ENCODE results near the gene KCTD7. TPM values are rescaled to one million over a fixed set of nuclear protein-coding genes. Genes with fewer than 3 reads are reported as not detected.
"Not testable (repeated sequence)": the region's sequence is repeated elsewhere in the genome, so short reads cannot be mapped to it uniquely, and the experiment has no call there.

Gene KCTD7
- polyA plus RNA-seq, 1 donor from 2014 or later: 79.4 TPM

DNA sequence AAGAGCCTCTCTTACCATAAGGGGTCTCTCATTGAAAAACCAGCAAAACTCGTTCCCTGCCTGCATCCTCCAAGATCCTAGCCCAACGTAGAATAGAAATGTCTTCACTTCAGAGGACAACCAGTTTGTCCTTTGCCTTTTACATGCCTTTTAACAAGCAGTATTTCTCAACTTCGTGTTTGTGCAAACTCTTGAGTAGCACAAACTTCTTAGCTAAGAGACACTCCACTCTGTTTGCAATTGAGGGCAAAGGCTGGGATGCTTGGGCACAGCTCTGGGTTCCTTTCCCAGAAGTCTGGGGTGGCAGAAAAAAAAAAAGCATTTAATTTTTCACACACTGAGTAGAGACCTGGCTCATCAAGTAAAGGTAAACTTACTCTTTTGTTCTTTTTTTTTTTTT, 19.5 kb upstream of the KCTD7 start:
- Histone ChIP-seq H4K20me1 (ENCODE audit: insufficient read depth) (no peaks in the 10 kb centered on the region), H3K27ac (ENCODE audit: low read length) (no peak overlapping the region), H3K9me3 (ENCODE audit: low read length) (no peaks in the 10 kb centered on the region), H3F3A (ENCODE audit: insufficient read depth, low read length, poor library complexity, severe bottlenecking) (no peaks in the 10 kb centered on the region), H3K4me2 (ENCODE audit: low read length) (no peak overlapping the region), H3K36me3 (ENCODE audit: insufficient read depth, low read length) (no peaks in the 10 kb centered on the region), H2AFZ (ENCODE audit: low read depth, low read length) (no peak overlapping the region), H3K79me2 (replicated peaks; ENCODE audit: insufficient read depth, low read length) (no peaks in the 10 kb centered on the region), H3K27me3 (ENCODE audit: insufficient read depth, low read depth, low read length) (no peaks in the 10 kb centered on the region), H3K9ac (ENCODE audit: low read length) (no peak overlapping the region), H3K4me3 (ENCODE audit: low read length) (no peak overlapping the region), H3K9me2 (ENCODE audit: insufficient read depth, low read length) (no peaks in the 10 kb centered on the region)
- no peak for TF ChIP-seq RAD21 (conservative IDR thresholded peaks at IDR 0.05)
- no peak for TF ChIP-seq REST (IDR thresholded peaks at IDR 0.05; ENCODE audit: borderline replicate concordance)
- TF ChIP-seq POLR2AphosphoS5 (IDR thresholded peaks at IDR 0.05): no peak
- no peak for TF ChIP-seq MXI1 (conservative IDR thresholded peaks at IDR 0.05; ENCODE audit: poor library complexity, severe bottlenecking)
- TF ChIP-seq SMC3 (conservative IDR thresholded peaks at IDR 0.05; ENCODE audit: poor library complexity): no peak
- no peak for TF ChIP-seq EZH2 (IDR thresholded peaks at IDR 0.05; ENCODE audit: borderline replicate concordance, insufficient read depth, low read length, poor library complexity, severe bottlenecking)
- TF ChIP-seq EP300 (conservative IDR thresholded peaks at IDR 0.05; ENCODE audit: poor library complexity, severe bottlenecking): no peak
- no peak for TF ChIP-seq TAF1 (IDR thresholded peaks at IDR 0.05; ENCODE audit: low read depth)
- TF ChIP-seq, protein P1, sequence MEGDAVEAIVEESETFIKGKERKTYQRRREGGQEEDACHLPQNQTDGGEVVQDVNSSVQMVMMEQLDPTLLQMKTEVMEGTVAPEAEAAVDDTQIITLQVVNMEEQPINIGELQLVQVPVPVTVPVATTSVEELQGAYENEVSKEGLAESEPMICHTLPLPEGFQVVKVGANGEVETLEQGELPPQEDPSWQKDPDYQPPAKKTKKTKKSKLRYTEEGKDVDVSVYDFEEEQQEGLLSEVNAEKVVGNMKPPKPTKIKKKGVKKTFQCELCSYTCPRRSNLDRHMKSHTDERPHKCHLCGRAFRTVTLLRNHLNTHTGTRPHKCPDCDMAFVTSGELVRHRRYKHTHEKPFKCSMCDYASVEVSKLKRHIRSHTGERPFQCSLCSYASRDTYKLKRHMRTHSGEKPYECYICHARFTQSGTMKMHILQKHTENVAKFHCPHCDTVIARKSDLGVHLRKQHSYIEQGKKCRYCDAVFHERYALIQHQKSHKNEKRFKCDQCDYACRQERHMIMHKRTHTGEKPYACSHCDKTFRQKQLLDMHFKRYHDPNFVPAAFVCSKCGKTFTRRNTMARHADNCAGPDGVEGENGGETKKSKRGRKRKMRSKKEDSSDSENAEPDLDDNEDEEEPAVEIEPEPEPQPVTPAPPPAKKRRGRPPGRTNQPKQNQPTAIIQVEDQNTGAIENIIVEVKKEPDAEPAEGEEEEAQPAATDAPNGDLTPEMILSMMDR (IDR thresholded peaks at IDR 0.05; ENCODE audit: poor library complexity, severe bottlenecking): no peak

DNA sequence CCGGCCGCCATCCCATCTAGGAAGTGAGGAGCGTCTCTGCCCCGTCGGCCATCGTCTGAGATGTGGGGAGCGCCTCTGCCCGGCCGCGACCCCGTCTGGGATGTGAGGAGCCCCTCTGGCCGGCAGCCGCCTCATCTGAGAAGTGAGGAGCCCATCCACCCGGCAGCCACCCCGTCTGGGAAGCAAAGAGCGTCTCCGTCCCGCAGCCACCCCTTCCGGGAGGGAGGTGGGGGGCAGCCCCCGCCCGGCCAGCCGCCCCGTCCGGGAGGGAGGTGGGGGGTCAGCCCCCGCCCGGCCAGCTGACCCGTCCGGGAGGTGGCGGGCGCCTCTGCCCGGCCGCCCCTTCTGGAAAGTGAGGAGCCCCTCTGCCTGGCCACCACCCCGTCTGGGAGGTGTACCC, 14.1 kb upstream of the KCTD7 start:
- H3K9me3 ChIP-seq (ENCODE audit: low read length); H3K9me2 ChIP-seq (ENCODE audit: insufficient read depth, low read length); H3K36me3 ChIP-seq (ENCODE audit: insufficient read depth, low read length); H3K27me3 ChIP-seq (ENCODE audit: insufficient read depth, low read depth, low read length); H3K79me2 ChIP-seq (replicated peaks; ENCODE audit: insufficient read depth, low read length); H3K9ac ChIP-seq (ENCODE audit: low read length); H3K4me3 ChIP-seq (ENCODE audit: low read length); H3K27ac ChIP-seq (ENCODE audit: low read length); H3F3A ChIP-seq (ENCODE audit: insufficient read depth, low read length, poor library complexity, severe bottlenecking); H4K20me1 ChIP-seq (ENCODE audit: insufficient read depth); H2AFZ ChIP-seq (ENCODE audit: low read depth, low read length); H3K4me2 ChIP-seq (ENCODE audit: low read length): not testable (repeated sequence)

GRCh38 chr7:66615699-66616098, 13.0 kb upstream of the KCTD7 start:
- TF ChIP-seq EZH2 (IDR thresholded peaks at IDR 0.05; ENCODE audit: borderline replicate concordance, insufficient read depth, low read length, poor library complexity, severe bottlenecking): no peak
- TF ChIP-seq SMC3 (conservative IDR thresholded peaks at IDR 0.05; ENCODE audit: poor library complexity): no peak
- TF ChIP-seq RAD21 (conservative IDR thresholded peaks at IDR 0.05): no peak
- no peak for TF ChIP-seq REST (IDR thresholded peaks at IDR 0.05; ENCODE audit: borderline replicate concordance)
- no peak for TF ChIP-seq EP300 (conservative IDR thresholded peaks at IDR 0.05; ENCODE audit: poor library complexity, severe bottlenecking)
- TF ChIP-seq POLR2AphosphoS5 (IDR thresholded peaks at IDR 0.05): no peak
- TF ChIP-seq, protein P1 (IDR thresholded peaks at IDR 0.05; ENCODE audit: poor library complexity, severe bottlenecking): no peak
- no peak for TF ChIP-seq TAF1 (IDR thresholded peaks at IDR 0.05; ENCODE audit: low read depth)
- Histone ChIP-seq H2AFZ (ENCODE audit: low read depth, low read length) (no peak overlapping the region), H3K9me3 (ENCODE audit: low read length) (no peaks in the 10 kb centered on the region), H3K36me3 (ENCODE audit: insufficient read depth, low read length) (no peaks in the 10 kb centered on the region), H3K9me2 (ENCODE audit: insufficient read depth, low read length) (no peaks in the 10 kb centered on the region), H3F3A (ENCODE audit: insufficient read depth, low read length, poor library complexity, severe bottlenecking) (no peaks in the 10 kb centered on the region), H3K27ac (ENCODE audit: low read length) (no peak overlapping the region), H3K9ac (ENCODE audit: low read length) (no peak overlapping the region), H3K4me2 (ENCODE audit: low read length) (no peak overlapping the region), H3K79me2 (replicated peaks; ENCODE audit: insufficient read depth, low read length) (no peaks in the 10 kb centered on the region), H4K20me1 (ENCODE audit: insufficient read depth) (no peaks in the 10 kb centered on the region), H3K4me3 (ENCODE audit: low read length) (no peak overlapping the region), H3K27me3 (ENCODE audit: insufficient read depth, low read depth, low read length) (no peaks in the 10 kb centered on the region)
